ENCODE data around the gene HSD17B12.

- TF ChIP-seq POLR2A (IDR thresholded peaks at IDR 0.05; ENCODE audit: low read depth, low read length) (no peak), POLR2AphosphoS5 (IDR thresholded peaks at IDR 0.05; ENCODE audit: low read depth, low read length) (no peak)
These were observed 92.2 kb downstream of the HSD17B12 start for GRCh38 chr11:43772733-43773132.
